Activated gamma-delta T cell treated with Interleukin-2 at 50 U/mL for 16 hours (primary cell): ENCODE measurements around the gene CTRB1.
"Not testable (repeated sequence)": the region's sequence is repeated elsewhere in the genome, so short reads cannot be mapped to it uniquely, and the experiment has no call there.

Source experiments
- DNase-seq: peaks from one replicate; pipeline ENCODE4 v3.0.0-alpha.2; 2020

CTRB1 gene

DNA sequence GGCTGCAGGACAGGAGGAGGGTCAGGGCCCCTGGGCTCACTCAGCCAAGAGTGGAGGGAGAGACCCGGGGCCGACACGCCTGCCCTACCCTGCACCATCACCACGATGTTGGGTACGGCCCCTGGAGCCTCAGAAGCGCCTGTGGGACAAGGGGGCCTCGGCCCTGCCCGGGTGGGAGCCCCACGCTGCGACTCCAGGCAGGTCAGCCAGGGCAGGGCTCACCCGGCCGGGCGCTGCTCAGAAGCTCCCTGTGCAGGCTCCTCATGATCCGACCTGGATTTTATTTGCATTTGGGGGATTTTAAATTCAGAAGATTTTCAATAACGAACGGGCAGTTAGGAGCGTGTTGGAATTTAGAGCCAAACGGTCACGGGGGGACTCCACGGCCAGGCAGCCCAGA is 13.9 kb upstream of the CTRB1 start:
- not testable (repeated sequence) for DNase-seq

DNA sequence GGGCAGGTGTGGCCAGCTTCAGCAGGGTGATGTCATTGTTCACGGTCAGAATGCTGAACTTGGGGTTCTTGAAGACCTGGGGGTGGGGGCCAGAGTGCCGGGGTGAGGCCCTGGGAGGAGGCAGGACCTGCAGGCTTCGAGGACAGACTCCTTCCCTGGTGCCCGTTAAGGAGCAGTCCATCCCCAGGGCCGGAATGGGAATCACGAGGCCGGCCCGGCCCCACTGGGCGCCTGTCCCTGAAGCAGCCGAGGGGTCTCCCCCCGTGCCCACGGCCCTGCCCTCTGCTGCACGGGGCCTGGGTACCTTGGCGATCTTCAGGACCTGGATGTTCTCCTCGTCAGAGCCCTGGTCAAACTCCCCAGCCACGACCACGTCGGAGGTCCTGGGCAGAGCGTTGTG is 13.3 kb upstream of the CTRB1 start:
- not testable (repeated sequence) for DNase-seq

DNA sequence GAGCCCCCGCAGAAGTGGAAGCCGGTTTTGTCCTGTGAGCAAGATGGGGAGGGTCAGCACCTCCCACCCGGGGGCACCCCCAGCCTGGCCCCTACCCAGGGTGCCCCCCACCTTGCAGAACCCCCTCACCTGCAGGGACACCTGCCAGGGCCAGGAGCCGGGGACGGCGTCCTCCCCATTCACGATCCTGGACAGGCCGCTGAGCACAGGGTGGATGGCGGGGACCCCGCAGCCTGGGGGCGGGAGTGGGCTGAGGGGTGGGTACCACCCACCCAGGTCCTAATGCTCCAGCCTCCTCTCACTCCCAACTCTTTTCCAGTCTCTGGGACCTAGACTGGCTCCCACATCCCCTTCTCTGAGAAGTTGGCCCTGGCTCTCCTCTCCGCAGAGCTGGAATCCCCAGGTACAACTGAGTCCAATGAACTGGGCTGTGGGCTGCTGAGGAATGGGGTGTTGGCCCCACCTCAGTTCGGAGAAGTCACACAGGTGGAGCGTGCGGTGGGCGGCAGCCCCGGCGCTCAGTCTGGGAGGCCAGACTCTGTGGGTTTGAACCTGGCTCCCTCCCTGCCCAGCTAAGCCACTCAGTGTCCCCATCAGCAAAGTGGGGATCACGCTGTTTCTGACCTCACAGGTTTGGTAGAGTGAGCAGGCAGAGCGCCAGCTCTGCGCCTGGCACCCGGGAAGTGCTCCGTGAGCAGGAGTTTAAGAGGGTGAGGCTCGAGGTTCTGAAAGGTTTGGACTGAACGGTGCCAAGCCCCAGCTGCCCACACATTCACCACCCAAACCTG is 12.6 kb upstream of the CTRB1 start:
- not testable (repeated sequence) for DNase-seq

DNA sequence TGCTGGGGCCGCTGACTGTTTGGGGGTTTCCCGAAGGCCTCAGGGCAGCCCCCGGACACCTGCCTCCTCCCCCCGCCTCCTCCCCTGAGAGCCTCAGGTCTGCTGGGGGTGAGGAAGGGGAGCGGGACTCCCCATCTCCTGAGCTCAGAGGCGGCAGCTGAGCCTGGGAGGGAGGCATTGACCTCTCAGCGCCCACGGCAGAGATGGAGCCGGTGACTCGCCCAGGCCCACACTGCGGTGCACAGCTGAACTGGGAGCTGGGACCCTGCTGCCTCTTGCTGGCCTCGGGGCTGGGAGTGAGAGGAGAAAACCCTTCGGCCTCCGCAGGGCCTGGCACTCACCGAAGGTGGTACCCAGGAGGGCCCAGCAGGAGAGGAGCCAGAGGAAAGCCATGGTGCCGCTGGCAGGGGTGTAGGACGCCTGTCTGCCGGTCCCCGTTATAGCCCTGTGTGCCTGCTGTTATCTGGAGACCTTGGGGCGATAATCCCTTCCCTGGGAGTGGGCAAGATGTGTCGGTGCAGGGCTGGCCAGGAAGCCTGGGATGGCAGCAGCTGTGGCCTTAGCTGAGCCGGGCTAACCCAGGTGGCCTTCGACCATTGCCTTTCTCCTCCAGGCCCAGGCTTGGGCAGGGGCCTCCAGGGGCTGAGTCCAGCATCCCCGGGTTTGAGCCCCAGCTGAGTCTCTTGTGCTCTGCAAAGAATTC is 11.9 kb upstream of the CTRB1 start, which contains the start of gene CTRB2:
Gene CTRB2 (minus strand): TSS at position 413 of the 703 bp plus-strand sequence. CDS start 20 bp downstream, at position 393.
- no peak for DNase-seq

DNA sequence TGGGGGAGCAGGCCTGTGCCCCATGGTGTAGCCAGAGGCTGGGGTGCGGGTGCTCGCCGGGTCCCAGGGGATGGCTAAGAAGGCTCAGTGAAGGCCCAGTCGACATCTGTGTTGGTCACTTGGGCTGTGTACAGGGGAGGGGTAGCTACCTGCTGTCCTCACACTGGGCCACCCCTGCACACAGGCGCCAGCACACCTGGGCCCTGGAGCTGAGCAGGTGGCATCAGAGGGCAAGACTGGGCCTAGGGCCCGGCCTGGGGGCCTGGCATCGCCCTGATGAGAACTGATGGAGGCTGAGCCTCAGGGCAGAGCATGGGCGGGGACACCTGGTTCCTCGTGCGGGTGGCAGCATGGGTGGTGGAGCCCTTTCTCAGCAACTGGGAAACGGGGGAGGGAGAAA is 11.0 kb upstream of the CTRB1 start:
- no peak for DNase-seq

DNA sequence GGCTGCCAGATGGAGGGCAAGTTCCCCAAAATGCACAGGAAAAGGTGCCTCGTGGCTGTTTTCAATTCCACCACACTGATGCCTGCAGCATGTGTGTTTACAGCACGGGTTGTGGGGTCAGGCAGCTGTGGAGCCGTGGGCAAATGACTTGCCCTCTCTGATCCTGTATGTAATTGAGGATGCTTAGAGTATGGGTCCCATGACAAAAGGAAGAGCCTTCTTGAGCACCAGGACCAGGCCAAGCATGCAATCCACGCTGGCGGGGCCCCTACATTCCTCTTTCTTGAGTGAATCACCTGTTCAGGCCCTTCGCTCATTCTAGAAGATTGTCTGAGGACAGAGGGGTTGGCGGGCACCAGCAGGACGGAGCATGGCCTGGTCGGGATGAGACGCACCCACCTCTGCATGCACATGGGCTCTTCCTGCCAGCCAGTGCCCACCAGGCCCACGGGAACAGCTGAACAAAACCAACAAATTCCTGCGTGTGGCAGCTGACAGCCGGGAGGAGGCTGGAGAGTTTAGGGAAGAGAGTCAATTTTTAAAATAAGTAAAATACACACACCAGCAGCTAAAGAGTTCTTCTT is 10.5 kb upstream of the CTRB1 start:
- no peak for DNase-seq

DNA sequence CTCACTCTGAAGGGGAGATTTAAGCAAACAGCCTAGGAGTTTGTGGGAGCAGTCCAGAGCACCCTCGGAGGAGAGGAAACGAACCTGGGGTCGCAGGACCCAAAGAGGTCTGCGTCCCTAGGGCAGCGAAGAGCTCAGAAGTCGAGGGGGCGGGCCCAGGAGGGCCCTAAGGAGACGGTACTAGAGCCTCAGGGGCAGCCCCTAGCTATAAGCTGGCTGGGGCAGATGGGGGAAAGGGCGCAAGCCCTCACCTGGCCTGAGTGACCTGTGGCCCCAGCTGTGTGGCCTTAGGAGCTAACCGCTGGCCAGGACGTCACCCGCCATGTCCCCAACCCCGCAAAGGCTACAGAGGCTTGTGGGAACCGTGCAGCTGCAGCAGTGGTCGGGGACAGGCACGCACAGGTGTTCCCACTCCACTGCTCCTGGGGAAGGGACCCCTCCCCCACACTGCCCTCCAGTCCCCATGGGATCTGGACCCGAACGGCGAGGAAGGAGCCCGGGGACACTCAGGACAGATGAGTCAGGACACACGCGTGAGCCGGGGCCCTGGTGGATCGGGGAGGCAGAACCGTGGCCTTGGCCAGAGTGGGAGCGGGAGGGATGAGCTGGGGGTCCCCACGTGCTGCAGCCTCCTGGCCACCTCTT is 9.8 kb upstream of the CTRB1 start:
- DNase-seq, result no peak

DNA sequence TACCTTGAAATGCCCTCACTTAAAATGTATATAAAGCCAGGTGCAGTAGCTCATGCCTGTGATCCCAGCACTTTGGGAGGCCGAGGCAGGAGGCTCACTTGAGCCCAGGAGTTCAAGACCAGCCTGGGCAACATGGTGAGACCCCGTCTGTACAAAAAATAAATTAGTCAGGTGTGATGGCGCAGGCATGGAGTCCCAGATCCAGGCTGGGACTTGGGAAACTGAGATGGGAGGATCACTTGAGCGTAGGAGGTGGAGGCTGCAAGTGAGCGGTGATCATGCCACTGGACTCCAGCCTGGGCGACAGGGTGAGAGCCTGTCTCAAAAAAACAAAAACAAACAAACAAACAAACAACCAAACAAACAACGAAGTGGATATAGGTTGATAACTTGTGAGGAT is 9.3 kb upstream of the CTRB1 start:
- not testable (repeated sequence) for DNase-seq

DNA sequence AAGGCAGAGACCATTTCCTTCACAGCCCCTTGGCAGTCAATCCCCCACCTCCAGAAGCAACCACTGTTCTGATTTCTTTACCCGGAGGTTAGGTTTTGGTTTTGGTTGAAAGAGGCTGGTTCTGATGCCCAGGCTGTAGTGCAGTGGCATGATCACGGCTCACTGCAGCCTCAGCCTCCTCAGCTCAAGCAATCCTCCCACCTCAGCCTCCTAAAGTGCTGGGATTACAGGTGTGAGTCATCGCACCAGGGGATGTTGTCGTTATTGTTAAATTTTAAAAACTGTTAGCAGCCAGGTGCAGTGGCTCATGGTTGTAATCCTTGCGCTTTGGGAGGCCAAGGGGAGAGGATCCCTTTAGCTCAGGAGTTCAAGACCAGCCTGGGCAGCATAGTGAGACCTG is 8.8 kb upstream of the CTRB1 start:
- DNase-seq, result no peak

DNA sequence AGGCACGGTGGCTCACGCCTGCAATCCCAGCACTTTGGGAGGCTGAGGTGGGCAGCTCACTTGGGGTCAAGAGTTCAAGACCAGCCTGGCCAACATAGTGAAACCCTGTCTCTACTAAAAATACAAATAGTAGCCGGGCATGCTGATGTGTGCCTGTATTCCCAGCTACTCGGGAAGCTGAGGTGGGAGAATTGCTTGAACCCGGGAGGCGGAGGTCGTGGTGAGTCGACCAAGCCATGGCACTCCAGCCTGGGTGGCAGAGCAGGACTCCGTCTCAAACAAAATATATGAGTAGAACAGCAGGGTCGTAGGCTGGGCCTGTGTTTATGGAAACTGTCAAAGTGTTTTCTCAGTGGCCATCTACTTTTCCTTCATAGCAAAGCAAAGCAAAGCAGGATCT is 7.5 kb upstream of the CTRB1 start:
- not testable (repeated sequence) for DNase-seq

DNA sequence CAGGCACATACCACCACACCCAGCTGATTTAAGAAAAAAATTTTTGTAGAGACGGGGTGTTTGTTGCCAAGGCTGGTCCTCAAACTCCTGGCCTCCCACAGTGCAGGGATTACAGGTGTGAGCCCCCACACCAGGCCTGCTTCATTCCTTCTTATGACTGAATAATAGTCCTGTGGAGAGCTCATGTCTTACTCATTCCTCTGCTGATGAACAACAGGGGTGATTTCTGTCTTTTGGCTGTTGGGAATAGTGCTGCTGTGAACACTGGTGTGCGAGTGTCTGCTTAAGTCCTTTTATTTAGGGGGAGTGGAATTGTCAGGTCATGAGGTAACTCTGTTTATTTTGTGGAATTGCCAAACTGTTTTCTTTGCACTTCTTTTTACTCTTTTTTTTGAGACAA is 2.7 kb upstream of the CTRB1 start:
- no peak for DNase-seq

DNA sequence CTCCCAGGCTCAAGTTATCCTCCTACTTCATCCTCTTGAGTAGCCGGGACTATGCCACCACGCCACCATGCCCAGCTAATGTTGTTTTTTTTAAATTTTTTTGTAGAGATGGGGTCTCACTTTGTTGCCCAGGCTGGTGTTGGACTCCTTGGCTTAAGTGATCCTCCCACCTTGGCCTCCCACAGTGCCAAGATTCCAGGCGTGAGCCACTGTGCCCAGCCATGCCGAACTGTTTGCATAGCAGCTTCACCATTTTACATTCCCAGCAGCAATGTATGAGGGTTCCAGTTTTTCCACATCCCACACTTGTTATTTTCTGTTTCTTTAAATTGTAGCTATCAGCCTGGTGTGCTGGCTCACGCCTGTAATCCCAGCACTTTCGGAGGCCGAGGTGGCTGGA is 2.2 kb upstream of the CTRB1 start:
- no peak for DNase-seq

DNA sequence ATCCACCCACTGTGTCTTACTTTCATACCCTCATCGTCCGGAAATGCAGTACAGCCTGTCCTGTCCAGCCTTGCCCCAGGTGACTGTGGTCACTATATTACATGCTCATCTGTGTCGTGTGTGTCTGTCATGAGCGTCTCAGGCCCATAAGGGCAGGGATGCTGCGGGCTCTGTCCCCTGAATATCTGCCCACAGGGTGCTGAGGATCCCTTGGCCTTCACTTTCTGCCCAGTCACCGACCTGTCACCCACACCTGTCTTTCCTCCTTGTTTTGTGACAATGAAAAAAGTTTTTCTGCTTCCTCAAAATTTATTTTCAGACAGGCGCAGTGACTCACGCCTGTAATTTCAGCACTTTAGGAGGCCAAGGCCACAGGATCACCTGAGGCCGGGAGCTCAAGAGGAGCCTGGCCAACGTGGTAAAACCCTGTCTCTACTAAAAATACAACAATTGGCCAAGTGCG is 1.4 kb upstream of the CTRB1 start:
- no peak for DNase-seq

DNA sequence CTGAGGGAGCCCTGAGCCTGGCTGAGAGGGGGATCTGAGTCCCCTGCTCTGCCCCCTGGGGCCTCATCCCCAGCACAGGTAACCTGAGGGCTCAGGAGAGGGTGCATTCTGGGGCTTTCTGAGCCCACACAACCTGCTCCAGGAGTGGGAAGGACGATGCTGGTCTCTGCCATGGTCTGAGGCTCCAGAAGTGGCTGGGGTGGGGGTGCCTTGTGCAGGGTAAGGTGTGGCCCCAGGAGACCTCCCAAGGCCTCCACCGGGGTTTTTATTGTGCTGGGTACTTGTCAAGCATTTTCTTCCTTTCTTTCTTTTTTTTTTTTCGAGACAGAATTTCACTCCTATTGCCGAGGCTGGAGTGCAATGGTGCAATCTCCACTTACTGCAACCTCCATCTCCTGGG is 300 bp downstream of the CTRB1 start:
- DNase-seq, result no peak

DNA sequence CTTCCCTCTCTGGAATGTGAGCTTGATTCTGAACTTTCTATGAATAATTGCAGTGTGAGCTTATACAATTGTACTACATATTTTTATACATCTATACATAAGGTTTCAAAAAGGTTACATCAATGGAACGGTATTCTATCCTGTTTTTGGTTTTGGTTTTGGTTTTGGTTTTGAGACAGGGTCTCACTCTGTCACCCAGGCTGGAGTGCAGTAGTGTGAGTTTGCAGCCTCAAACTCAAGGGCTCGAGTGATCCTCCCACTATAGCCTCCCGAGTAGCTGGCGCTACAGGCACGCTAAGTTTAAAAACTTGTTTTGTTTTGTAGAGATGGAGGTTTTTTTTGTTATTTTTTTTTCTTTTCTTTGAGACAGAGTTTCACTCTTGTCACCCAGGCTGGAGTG is 1.1 kb downstream of the CTRB1 start:
- no peak for DNase-seq

DNA sequence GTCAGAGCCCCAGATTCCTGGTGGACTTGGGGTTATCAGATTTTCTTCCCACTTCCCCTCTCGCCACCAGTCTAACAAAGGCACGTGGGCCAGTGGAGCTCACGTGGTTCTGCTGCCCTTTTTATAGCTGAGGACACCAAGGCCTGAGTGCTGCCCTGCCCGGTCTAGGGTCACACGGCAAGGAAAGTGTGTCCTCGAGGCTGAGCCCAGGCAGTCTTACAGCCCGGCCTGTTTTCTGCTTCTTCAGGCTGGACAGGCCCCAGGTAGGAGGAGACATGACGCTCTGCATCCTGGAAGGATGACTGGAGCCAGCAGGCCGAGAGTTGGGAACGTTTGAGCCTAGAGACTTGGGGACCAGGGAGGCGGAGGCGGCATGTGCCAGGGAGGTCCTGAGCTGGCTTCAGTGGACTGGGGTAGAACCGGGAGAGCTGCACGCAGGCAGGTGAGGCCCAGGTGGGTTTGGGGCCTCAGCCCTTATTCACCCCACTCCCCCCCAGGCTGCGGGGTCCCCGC is 3.5 kb downstream of the CTRB1 start:
- no peak for DNase-seq

DNA sequence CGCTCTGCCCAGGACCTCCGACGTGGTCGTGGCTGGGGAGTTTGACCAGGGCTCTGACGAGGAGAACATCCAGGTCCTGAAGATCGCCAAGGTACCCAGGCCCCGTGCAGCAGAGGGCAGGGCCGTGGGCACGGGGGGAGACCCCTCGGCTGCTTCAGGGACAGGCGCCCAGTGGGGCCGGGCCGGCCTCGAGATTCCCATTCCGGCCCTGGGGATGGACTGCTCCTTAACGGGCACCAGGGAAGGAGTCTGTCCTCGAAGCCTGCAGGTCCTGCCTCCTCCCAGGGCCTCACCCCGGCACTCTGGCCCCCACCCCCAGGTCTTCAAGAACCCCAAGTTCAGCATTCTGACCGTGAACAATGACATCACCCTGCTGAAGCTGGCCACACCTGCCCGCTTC is 4.3 kb downstream of the CTRB1 start:
- not testable (repeated sequence) for DNase-seq

DNA sequence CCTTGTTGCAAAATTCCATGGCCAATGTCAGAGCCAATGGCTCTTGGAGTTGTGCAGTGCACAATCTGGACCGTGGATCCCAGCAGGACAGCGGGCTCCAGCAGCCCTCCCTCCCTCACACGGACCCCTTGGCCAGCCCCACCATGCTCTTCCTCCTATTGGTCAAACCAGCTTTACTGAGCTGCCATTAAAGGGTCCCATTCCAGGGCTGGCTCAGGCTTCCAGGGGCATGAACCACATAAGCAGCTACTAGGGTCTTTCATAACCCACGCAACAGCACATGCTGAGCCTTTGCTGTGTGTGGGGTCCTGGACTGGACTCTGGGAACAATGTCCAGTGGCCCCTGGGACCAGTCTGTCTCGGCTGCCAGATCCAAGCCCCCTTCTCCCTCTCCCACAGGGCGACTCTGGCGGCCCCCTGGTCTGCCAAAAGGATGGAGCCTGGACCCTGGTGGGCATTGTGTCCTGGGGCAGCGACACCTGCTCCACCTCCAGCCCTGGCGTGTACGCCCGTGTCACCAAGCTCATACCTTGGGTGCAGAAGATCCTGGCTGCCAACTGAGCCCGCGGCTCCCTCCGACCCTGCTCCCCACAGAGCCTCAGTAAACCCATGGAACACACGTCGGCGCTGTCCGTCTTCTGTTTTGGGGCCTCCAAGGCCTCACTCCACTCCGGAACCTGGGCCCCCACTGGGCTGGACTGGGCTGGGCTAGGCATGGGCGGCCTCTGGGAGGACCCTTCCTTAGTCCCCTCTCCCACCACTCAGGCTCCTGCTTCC is 5.7 kb downstream of the CTRB1 start:
- no peak for DNase-seq

DNA sequence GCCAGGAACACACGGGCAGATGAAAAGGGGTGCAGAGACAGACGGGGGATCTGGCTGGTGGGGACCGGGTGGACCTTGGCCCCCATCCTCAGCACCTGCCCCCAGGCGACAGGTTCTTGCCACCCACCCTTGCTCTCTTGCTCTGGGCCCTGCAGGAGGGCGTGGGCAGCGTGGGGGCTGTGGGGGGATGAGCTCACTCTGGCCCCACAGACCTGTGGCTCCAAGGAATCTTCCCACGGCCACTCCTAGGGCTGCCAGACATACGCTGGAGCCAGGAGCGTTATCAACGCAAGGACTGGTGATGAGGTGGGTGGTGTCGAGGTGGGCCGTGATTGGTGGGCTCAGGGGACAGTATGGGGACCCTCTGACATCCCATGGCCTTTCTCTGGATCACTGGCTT is 6.3 kb downstream of the CTRB1 start:
- no peak for DNase-seq

DNA sequence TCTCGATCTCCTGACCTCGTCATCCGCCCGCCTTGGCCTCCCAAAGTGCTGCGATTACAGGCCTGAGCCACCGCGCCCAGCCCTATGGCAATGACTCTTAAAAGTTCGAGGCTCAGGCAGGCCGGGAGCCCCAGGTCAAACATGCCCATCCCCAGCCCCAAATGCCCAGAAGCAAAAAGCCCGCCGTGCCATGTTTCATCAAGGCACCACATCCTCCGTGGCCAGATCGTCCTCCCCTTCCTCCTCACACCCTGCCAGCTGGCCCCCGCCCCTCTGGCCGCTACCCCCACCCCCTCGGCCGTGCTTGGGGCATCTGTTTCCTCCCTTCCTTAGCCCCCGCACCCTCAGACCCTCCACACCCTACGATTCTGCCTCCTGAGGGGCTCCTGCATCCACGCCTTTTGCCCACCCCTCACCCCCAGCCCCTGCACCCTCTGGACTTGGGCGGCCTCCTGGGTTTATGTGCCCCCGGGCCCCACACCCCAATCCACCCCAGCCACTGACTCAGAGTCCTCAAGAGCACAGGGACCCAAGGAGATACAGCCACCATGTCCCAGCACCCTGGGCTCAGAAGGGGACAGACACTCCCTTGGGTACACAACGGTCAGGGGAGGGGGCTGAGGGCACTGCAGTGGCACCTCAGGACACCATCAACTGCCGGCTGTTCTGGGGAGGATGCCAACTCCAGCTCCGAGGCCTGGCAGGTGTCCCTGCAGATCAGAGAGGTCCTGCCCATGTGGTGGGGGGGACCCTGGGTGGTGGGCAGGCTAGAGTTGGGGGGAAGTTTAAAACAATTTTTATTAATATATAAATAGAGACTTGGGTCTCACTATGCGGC is 7.1 kb downstream of the CTRB1 start:
- DNase-seq, result no peak
